HG02970 (cell line): ENCODE measurements around the gene AUTS2.

ENCODE experiments used
- ATAC-seq: cut with Tn5 transposase; IDR thresholded peaks from one replicate; pipeline ENCODE4 v1.9.1; 2021; ENCODE audit warnings: mild to moderate bottlenecking, moderate library complexity, moderate number of reproducible peaks; ENCODE audit not compliant: unreplicated experiment, low FRiP score

AUTS2 gene

GRCh38 chr7:70037171-70037933 lies 439.1 kb downstream of the AUTS2 start:
- ATAC-seq: no peak

GRCh38 chr7:70040051-70040450 lies 441.8 kb downstream of the AUTS2 start:
- no peak for ATAC-seq

GRCh38 chr7:70040970-70041766 lies 442.9 kb downstream of the AUTS2 start:
- ATAC-seq: no peak

- no peak for ATAC-seq
Observed at GRCh38 chr7:70042533-70042932, 444.3 kb downstream of the AUTS2 start.

GRCh38 chr7:70043015-70043538 lies 444.8 kb downstream of the AUTS2 start:
- ATAC-seq: no peak

GRCh38 chr7:70044064-70044463 lies 445.8 kb downstream of the AUTS2 start:
- ATAC-seq: no peak

- ATAC-seq: no peak
Observed at GRCh38 chr7:70044525-70044924, 446.2 kb downstream of the AUTS2 start.

GRCh38 chr7:70044981-70045380 lies 446.7 kb downstream of the AUTS2 start:
- no peak for ATAC-seq

GRCh38 chr7:70047384-70047783 lies 449.1 kb downstream of the AUTS2 start:
- no peak for ATAC-seq

- ATAC-seq: no peak
Observed at GRCh38 chr7:70047891-70048448, 449.7 kb downstream of the AUTS2 start.

GRCh38 chr7:70051726-70052125 lies 453.5 kb downstream of the AUTS2 start:
- ATAC-seq: no peak

GRCh38 chr7:70052691-70053090 lies 454.4 kb downstream of the AUTS2 start:
- ATAC-seq: no peak

GRCh38 chr7:70053421-70053820 lies 455.1 kb downstream of the AUTS2 start:
- ATAC-seq: no peak

GRCh38 chr7:70053989-70054388 lies 455.7 kb downstream of the AUTS2 start:
- ATAC-seq: no peak

- ATAC-seq: no peak
Observed at GRCh38 chr7:70056363-70056762, 458.1 kb downstream of the AUTS2 start.

- no peak for ATAC-seq
Observed at GRCh38 chr7:70060298-70061068, 462.2 kb downstream of the AUTS2 start.

GRCh38 chr7:70063371-70063770 lies 465.1 kb downstream of the AUTS2 start:
- no peak for ATAC-seq

GRCh38 chr7:70063927-70064326 lies 465.7 kb downstream of the AUTS2 start:
- no peak for ATAC-seq

GRCh38 chr7:70066844-70067243 lies 468.6 kb downstream of the AUTS2 start:
- ATAC-seq: no peak

- no peak for ATAC-seq
Observed at GRCh38 chr7:70068531-70068930, 470.3 kb downstream of the AUTS2 start.
